HepG2 (cell line): ENCODE data around the gene SLC22A23. TPM values are rescaled to one million over a fixed set of nuclear protein-coding genes. Genes with fewer than 3 reads are reported as not detected.

Source experiments
- ATAC-seq: fragments of 200-7000 bp; cut with Tn5 transposase; 3 replicates; pipeline ENCODE4 v1.9.1; 2020; ENCODE audit warnings: mild to moderate bottlenecking, moderate library complexity
- BruUV-seq: library from RNA; stranded (reverse); fragments of 400-500 nt; replicated peaks from 2 replicates; lab custom pipeline; 2021; lab: Mats Ljungman, UMichigan
- CTCF ChIA-PET: fragments of 300-600 bp; formaldehyde crosslinking; extraction: SDS; loops from one replicate; lab custom pipeline; 2021; ENCODE audit warnings: low total read pairs, inconsistent platforms, low intra/inter-chr PET ratio; lab: Yijun Ruan, JAX
- POLR2A ChIA-PET: fragments of 350-600 bp; sonication (Branson Sonifier 250); formaldehyde crosslinking; loops from one replicate; lab custom pipeline; 2020; ENCODE audit warnings: antibody characterized with exemption, inconsistent platforms; lab: Yijun Ruan, JAX
- DNase-seq: peaks from one replicate; pipeline ENCODE4 v3.0.0-alpha.2; 2015; ENCODE audit warnings: low spot score
- FAIRE-seq: peaks from 3 replicates; lab custom pipeline; 2011; peaks lifted over from hg19 to GRCh38; lab: Jason Lieb, UNC
- H2AFZ ChIP-seq: one replicate; pipeline ENCODE4 v1.6.1; 2011; ENCODE audit warnings: low read length, inconsistent platforms
- H3K27ac ChIP-seq: fragments of 300-600 bp; 3 replicates; pipeline ENCODE4 v1.8.0; 2011; ENCODE audit warnings: mixed run types, mild to moderate bottlenecking, mixed read lengths, low read length, inconsistent platforms; ENCODE audit not compliant: insufficient read depth; ENCODE audit errors: extremely low read length
- H3K27me3 ChIP-seq, 2 experiments: fragments of 200-600 bp in 1 of 2; 2 replicates in 1 of 2; 3 replicates in 1 of 2; pipeline versions ENCODE4 v1.6.0 to v1.8.0; 2011; ENCODE audit warnings: low read length in 2 of 2, mild to moderate bottlenecking in 2 of 2, moderate library complexity in 2 of 2, inconsistent platforms in 1 of 2; ENCODE audit not compliant: insufficient read depth in 2 of 2, control insufficient read depth in 1 of 2
- H3K36me3 ChIP-seq, 2 experiments: fragments of 200-600 bp in 1 of 2; replicated peaks in 1 of 2; 2 replicates in 1 of 2; 3 replicates in 1 of 2; pipeline versions ENCODE4 v1.5.1 to v1.8.0; 2011; ENCODE audit warnings: low read length in 2 of 2, inconsistent platforms in 1 of 2; ENCODE audit not compliant: insufficient read depth in 2 of 2, control insufficient read depth in 1 of 2
- H3K4me1 ChIP-seq: 2 replicates; pipeline ENCODE4 v1.5.1; 2012; ENCODE audit warnings: low read length, inconsistent platforms; ENCODE audit not compliant: insufficient read depth
- H3K4me2 ChIP-seq: 2 replicates; pipeline ENCODE4 v1.6.0; 2011; ENCODE audit warnings: low read depth, low read length, inconsistent platforms
- H3K4me3 ChIP-seq, 3 experiments: fragments of 200-600 bp in 1 of 3; sonication (generic), shearing (Covaris generic) in 1 of 3; replicated peaks in 1 of 3; 2 replicates each; pipeline ENCODE4 v1.5.1; 2011 to 2016; ENCODE audit warnings: low read length in 3 of 3, inconsistent platforms in 2 of 3, low read depth in 2 of 3, mild to moderate bottlenecking in 2 of 3, control low read depth in 1 of 3, mixed read lengths in 1 of 3; ENCODE audit not compliant: insufficient read depth in 1 of 3
- H3K79me2 ChIP-seq: one replicate; pipeline ENCODE4 v1.6.1; 2011; ENCODE audit warnings: low read length, inconsistent platforms; ENCODE audit not compliant: insufficient read depth
- H3K9ac ChIP-seq: 2 replicates; pipeline ENCODE4 v1.6.0; 2011; ENCODE audit warnings: mild to moderate bottlenecking, low read depth, low read length, inconsistent platforms; ENCODE audit not compliant: insufficient read depth
- H3K9me3 ChIP-seq: 2 replicates; pipeline ENCODE4 v1.5.1; 2012; ENCODE audit warnings: mild to moderate bottlenecking, low read length
- H4K20me1 ChIP-seq: 2 replicates; pipeline ENCODE4 v1.6.0; 2011; ENCODE audit warnings: inconsistent platforms, mild to moderate bottlenecking, low read length, moderate library complexity; ENCODE audit not compliant: insufficient read depth
- NBN ChIP-seq: fragments of 450-650 bp; conservative IDR thresholded peaks from 2 replicates; pipeline ENCODE4 v1.6.1; 2017
- UBTF ChIP-seq: sonication (generic); formaldehyde crosslinking; IDR thresholded peaks from 2 replicates; pipeline ENCODE4 v1.4.0; 2020; ENCODE audit warnings: mild to moderate bottlenecking, missing genetic modification reagents
- ZBTB40 ChIP-seq, 2 experiments: fragments of 450-650 bp in 1 of 2; sonication (generic) in 1 of 2; formaldehyde crosslinking in 1 of 2; IDR thresholded peaks; 2 replicates each; pipeline versions ENCODE4 v1.6.1 to v1.8.0; 2016 to 2022; ENCODE audit warnings: antibody characterized with exemption in 1 of 2, mild to moderate bottlenecking in 1 of 2, missing genetic modification reagents in 1 of 2
- ZNF280D ChIP-seq: sonication (generic); formaldehyde crosslinking; IDR thresholded peaks from 2 replicates; pipeline ENCODE4 v1.5.1; 2020; ENCODE audit warnings: mild to moderate bottlenecking, missing genetic modification reagents
- ZNF784 ChIP-seq: sonication (generic); formaldehyde crosslinking; IDR thresholded peaks from 2 replicates; pipeline ENCODE4 v1.5.1; 2020; ENCODE audit warnings: missing genetic modification reagents, mild to moderate bottlenecking, borderline replicate concordance
- in situ Hi-C: cut with HindIII; loops from 2 replicates; pipeline ENCODE4 v1.10.0; 2017; ENCODE audit warnings: low pct_unique_long_range_greater_than_20kb; ENCODE audit not compliant: extremely low pct_ligation_motif_present
- intact Hi-C: fragments of 100-400 bp; cut with micrococcal nuclease; formaldehyde crosslinking; loops from one replicate; pipeline ENCODE4 v1.10.0; 2022; ENCODE audit not compliant: unreplicated experiment
- polyA plus RNA-seq, 8 experiments: library from polyadenylated mRNA; depleted of rRNA in 3 of 8; stranded (reverse) in 7 of 8; unstranded in 1 of 8; fragments of >200 nt; fragmentation: Illumina TruSeq in 4 of 8; extraction: Trizol in 4 of 8; gene quantifications; 2 replicates each; pipeline versions ENCODE4 v1.2.1 to v1.2.3, GENCODE V29; 2011 to 2016; ENCODE audit warnings: low read depth in 4 of 8, missing spikeins in 1 of 8, mixed read lengths in 1 of 8; ENCODE audit not compliant: insufficient read depth in 1 of 8
- total RNA-seq, 5 experiments: library from RNA; depleted of rRNA; stranded (reverse); fragments of >200 nt; fragmentation: Illumina TruSeq; extraction: Trizol; gene quantifications; 2 replicates each; pipeline ENCODE4 v1.2.3, GENCODE V29; 2016; ENCODE audit warnings: low read depth in 1 of 5

The SLC22A23 gene
- total and polyA plus RNA-seq, 2 of the 13 experiments (the other 11 are each of a cell fraction or from before 2014, with no cell fraction given) = 11.8 to 17.5 TPM

GRCh38 chr6:3407840-3408239, 49.0 kb downstream of the SLC22A23 start:
- Histone ChIP-seq H3K4me3 (no peak overlapping the region), H3K9ac (no peak overlapping the region), H3K36me3 (peaks cover 3 to 28% of the 10 kb centered on the region in 2 experiments), H3K79me2 (peaks cover 61% of the 10 kb centered on the region), H3K4me1 (peaks cover 100% of the 10 kb centered on the region), H3K9me3 (no peaks in the 10 kb centered on the region; the same call in 1 of the 2 replicates), H2AFZ (no peak overlapping the region), H3K27me3 (no peaks in the 10 kb centered on the region), H3K4me2 (no peak overlapping the region), H4K20me1 (no peaks in the 10 kb centered on the region), H3K27ac (peak overlapping the region; percentile 93)
- BruUV-seq = no TSS peak
- ATAC-seq (no peak), FAIRE-seq (no peak), DNase-seq (no peak)
- ChIA-PET POLR2A (interaction anchor here (12.5 kb wide), 1 partner anchor 28 kb away, joined by 271 read pairs; no protein-coding TSS in a partner anchor), CTCF (no interaction called here)
- intact Hi-C loops (no loop called here), in situ Hi-C loops (no loop called here)
- TF ChIP-seq ZNF784 (CRISPR knock-in tag) (peak; percentile 9; the same call in 1 of the 2 replicates), NBN (no peak), ZNF280D (CRISPR knock-in tag) (no peak), ZBTB40 (IDR thresholded peaks at IDR 0.05) (peak; percentile 67), ZBTB40 (CRISPR knock-in tag; IDR thresholded peaks at IDR 0.05) (peak; percentile 95), UBTF (CRISPR knock-in tag) (0 out of 2 replicates have a peak, but pooled peaks have one; percentile 12)
